NT2/D1 (cell line): Measurements from ENCODE around the gene ERG.

Source experiments
- SUZ12 ChIP-seq: IDR thresholded peaks from 2 replicates; pipeline ENCODE4 v1.6.1; 2011; ENCODE audit not compliant: insufficient read length, insufficient read depth; ENCODE audit errors: extremely low read depth
- YY1 ChIP-seq: IDR thresholded peaks from 2 replicates; pipeline ENCODE4 v1.6.1; 2011; ENCODE audit not compliant: insufficient read length, insufficient read depth

DNA sequence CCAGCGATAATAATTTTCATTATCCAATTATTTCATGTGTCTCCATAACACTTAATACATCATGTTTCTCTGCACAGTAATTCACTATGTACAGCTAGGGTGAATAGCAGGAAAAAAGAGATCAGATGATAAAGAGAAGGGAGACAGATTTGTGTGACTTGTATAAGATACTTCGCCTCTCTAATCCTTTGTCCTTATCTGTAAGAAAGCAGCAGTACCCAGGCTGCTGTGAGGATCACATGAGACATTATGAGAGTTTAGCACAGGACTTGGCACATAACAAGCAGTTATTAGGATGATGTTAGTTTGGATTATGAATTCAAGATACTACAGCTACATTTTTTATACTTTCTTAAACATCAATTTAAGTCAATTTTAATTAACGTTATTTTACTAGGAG is 6.3 kb downstream of the ERG start:
- no peak for TF ChIP-seq YY1
- no peak for TF ChIP-seq SUZ12
